ENCODE results near the gene PITPNM1.
A peak's percentile ranks its signal among the peaks of the same experiment; 100 is the strongest.
"Not testable (repeated sequence)": the region's sequence is repeated elsewhere in the genome, so short reads cannot be mapped to it uniquely, and the experiment has no call there.

Gene PITPNM1

DNA sequence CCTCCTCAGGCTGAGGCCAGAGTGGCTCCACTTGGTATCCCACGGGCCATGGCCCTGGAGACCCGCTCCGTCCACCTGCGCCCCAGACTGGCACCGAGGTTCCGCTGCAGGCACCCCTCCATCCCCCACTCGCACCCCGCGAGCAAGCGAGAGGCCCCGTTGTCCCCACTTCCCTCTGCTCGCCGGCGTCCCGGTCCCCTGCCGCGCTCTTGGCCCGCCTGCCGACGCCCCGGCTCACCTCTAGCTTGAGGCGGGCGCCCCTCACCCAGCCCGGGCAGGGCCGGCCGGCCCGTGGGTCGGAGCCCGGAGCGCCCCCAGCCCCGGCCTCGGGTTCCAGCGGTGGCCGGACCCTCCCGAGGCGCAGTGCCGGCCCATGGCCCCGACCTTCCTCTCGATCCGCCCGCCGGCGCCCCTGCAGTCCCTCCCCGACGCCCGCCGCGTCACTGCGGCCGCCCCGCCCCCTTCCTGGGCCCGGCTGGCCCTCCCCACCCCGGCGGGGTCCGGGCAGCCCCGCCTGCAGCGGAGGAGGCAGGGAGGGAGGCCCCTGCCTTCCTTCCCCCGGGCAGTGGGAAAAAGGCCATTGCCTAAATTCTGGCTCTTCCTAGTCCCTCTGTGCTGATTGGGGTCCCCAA lies at the start of gene PITPNM1:
Gene PITPNM1 (minus strand): TSS at position 414 of the 632 bp plus-strand sequence. CDS start 1,183 bp downstream, outside the sequence.
- Histone ChIP-seq H3K4me1 (ENCODE audit: control insufficient read depth, insufficient read depth, low read length) (peaks cover 45% of the 10 kb centered on the region), H3K9me3 (ENCODE audit: control insufficient read depth in 2 of 2, low read length in 2 of 2) (no peaks in the 10 kb centered on the region), H3K27ac (ENCODE audit: low read length) (peak within 1 kb of the TSS; percentile 76)

DNA sequence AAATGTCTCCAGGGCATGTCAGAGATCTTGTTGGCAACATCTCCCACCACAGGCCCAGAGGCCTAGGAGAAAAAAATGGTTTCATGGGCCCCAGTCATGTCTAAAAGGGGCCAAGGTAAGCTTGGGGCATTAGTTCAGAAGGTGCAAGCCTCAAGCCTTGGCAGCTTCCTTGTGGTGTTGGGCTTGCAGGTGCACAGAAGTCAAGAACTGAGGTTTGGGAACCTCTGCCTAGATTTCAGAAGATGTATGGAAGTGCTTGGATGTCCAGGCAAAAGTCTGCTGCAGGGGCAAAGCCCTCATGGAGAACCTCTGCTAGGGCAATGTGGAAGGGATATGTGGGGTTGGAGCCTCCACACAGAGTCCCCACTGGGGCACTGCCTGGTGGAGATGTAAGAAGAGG lies 46.5 kb upstream of the PITPNM1 start:
- not testable (repeated sequence) for H3K36me3 ChIP-seq (ENCODE audit: control insufficient read depth in 2 of 2, insufficient read depth in 2 of 2, low read length in 2 of 2); H3K9me3 ChIP-seq (ENCODE audit: control insufficient read depth in 2 of 2, low read length in 2 of 2); H3K27ac ChIP-seq (ENCODE audit: low read length); H3K4me1 ChIP-seq (ENCODE audit: control insufficient read depth, insufficient read depth, low read length); H3K27me3 ChIP-seq (ENCODE audit: control insufficient read depth in 1 of 2, insufficient read depth in 2 of 2, low read length in 2 of 2); H3K9ac ChIP-seq (ENCODE audit: low read length in 2 of 2); H3K4me3 ChIP-seq (ENCODE audit: low read length in 2 of 2)

More for the DNA sequence above, at the start of gene PITPNM1:
- Histone ChIP-seq H3K9ac (ENCODE audit: low read length in 2 of 2) (peak within 1 kb of the TSS; percentile 30 to 62), H3K4me3 (ENCODE audit: low read length in 2 of 2) (peak within 1 kb of the TSS; percentile 55 to 71), H3K27me3 (ENCODE audit: control insufficient read depth in 1 of 2, insufficient read depth in 2 of 2, low read length in 2 of 2) (peaks cover 7 to 29% of the 10 kb centered on the region in 2 donors), H3K36me3 (ENCODE audit: control insufficient read depth in 2 of 2, insufficient read depth in 2 of 2, low read length in 2 of 2) (no peaks in the 10 kb centered on the region)

DNA sequence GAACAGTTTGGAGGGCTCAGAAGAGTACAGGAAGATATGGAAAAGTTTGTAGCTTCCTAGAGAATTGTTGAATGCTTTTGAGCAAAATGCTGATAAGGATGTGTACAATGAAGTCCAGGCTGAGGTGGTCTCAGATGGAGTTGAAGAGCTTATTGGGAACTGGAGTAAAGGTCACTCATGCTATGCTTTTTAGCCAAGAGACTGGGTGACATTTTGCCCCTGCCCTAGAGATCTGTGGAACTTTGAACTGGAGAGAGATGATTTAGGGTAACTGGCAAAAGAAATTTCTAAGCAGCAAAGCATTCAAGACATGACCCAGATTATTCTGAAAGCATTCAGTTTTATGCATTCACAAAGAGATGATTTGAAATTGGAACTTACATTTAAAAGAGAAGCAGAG lies 46.0 kb upstream of the PITPNM1 start:
- no peaks in the 10 kb centered on the region for H3K27me3 ChIP-seq (ENCODE audit: control insufficient read depth in 1 of 2, insufficient read depth in 2 of 2, low read length in 2 of 2)
- no peak overlapping the region for H3K9ac ChIP-seq (ENCODE audit: low read length in 2 of 2)
- H3K27ac ChIP-seq (ENCODE audit: low read length), result no peak overlapping the region
- no peaks in the 10 kb centered on the region for H3K36me3 ChIP-seq (ENCODE audit: control insufficient read depth in 2 of 2, insufficient read depth in 2 of 2, low read length in 2 of 2)
- no peaks in the 10 kb centered on the region for H3K9me3 ChIP-seq (ENCODE audit: control insufficient read depth in 2 of 2, low read length in 2 of 2)
- no peaks in the 10 kb centered on the region for H3K4me1 ChIP-seq (ENCODE audit: control insufficient read depth, insufficient read depth, low read length)
- H3K4me3 ChIP-seq (ENCODE audit: low read length in 2 of 2), result no peak overlapping the region

DNA sequence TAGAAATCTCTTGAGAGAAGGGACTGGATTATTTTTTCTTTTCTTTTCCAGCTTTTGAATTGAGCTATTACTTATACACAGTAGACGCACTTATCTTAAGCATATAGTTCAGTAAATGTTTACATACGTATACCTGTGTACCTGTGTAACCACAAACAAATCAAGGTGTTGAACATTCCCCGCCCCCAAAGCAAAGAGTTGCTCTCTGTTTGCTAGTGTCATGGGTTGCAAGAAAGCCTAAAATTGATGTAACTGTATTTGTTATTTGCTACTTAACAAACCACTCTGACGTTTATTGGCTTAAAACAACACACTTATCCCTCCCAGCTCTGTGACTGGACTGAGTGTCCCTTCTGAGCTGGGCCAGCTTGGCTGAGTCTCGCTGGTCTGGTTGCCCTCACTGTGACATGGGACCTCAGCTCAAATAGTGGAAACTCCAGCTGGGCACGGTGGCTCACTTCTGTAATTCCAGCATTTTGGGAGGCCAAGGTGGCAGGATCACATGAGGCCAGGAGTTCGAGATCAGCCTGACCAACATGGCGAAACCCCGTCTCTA lies 43.5 kb upstream of the PITPNM1 start:
- Histone ChIP-seq H3K27ac (ENCODE audit: low read length) (no peak overlapping the region), H3K4me3 (ENCODE audit: low read length in 2 of 2) (no peak overlapping the region), H3K9ac (ENCODE audit: low read length in 2 of 2) (no peak overlapping the region), H3K4me1 (ENCODE audit: control insufficient read depth, insufficient read depth, low read length) (peaks cover 3% of the 10 kb centered on the region), H3K9me3 (ENCODE audit: control insufficient read depth in 2 of 2, low read length in 2 of 2) (no peaks in the 10 kb centered on the region), H3K27me3 (ENCODE audit: control insufficient read depth in 1 of 2, insufficient read depth in 2 of 2, low read length in 2 of 2) (no peaks in the 10 kb centered on the region), H3K36me3 (ENCODE audit: control insufficient read depth in 2 of 2, insufficient read depth in 2 of 2, low read length in 2 of 2) (no peaks in the 10 kb centered on the region)

DNA sequence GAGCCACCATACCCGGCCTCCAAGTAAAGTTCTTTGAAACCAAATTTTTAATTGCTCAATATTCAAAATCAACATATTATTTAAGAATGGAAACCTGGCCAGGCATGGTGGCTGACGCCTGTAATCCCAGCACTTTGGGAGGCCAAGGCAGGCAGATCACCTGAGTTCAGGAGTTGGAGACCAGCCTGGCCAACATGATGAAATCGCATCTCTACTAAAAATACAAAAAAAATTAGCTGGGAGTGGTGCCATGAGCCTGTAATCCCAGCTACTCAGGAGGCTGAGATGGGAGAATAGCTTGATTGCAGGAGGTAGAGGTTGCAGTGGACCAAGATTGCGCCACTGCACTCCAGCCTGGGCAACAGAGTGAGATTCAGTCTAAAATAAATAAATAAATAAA lies 42.9 kb upstream of the PITPNM1 start:
- not testable (repeated sequence) for H3K27ac ChIP-seq (ENCODE audit: low read length); H3K4me1 ChIP-seq (ENCODE audit: control insufficient read depth, insufficient read depth, low read length); H3K36me3 ChIP-seq (ENCODE audit: control insufficient read depth in 2 of 2, insufficient read depth in 2 of 2, low read length in 2 of 2); H3K27me3 ChIP-seq (ENCODE audit: control insufficient read depth in 1 of 2, insufficient read depth in 2 of 2, low read length in 2 of 2); H3K4me3 ChIP-seq (ENCODE audit: low read length in 2 of 2); H3K9ac ChIP-seq (ENCODE audit: low read length in 2 of 2); H3K9me3 ChIP-seq (ENCODE audit: control insufficient read depth in 2 of 2, low read length in 2 of 2)

DNA sequence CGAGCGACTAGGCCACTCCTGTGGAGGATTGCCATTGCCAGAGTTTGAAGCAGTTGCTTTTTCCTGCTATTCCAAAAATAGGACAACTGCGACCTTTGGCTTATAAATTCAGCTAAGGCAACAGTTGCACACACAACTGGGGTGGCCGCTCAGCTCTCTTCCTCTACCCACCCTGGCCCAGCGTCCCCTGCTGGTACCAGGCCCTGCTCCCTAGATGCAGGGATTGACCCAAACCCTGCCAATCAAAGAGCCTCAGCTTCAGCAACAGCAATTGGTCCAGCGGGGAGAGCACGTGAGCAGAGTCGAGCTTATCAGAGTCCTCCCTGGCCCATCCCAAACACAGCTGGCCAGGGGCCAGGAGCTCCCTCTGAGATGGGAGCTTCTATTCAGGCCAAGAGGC lies 40.1 kb upstream of the PITPNM1 start:
- Histone ChIP-seq H3K9me3 (ENCODE audit: control insufficient read depth in 2 of 2, low read length in 2 of 2) (no peaks in the 10 kb centered on the region), H3K9ac (ENCODE audit: low read length in 2 of 2) (no peak overlapping the region), H3K4me3 (ENCODE audit: low read length in 2 of 2) (no peak overlapping the region), H3K27me3 (ENCODE audit: control insufficient read depth in 1 of 2, insufficient read depth in 2 of 2, low read length in 2 of 2) (no peaks in the 10 kb centered on the region), H3K4me1 (ENCODE audit: control insufficient read depth, insufficient read depth, low read length) (peaks cover 3% of the 10 kb centered on the region), H3K27ac (ENCODE audit: low read length) (no peak overlapping the region), H3K36me3 (ENCODE audit: control insufficient read depth in 2 of 2, insufficient read depth in 2 of 2, low read length in 2 of 2) (no peaks in the 10 kb centered on the region)

DNA sequence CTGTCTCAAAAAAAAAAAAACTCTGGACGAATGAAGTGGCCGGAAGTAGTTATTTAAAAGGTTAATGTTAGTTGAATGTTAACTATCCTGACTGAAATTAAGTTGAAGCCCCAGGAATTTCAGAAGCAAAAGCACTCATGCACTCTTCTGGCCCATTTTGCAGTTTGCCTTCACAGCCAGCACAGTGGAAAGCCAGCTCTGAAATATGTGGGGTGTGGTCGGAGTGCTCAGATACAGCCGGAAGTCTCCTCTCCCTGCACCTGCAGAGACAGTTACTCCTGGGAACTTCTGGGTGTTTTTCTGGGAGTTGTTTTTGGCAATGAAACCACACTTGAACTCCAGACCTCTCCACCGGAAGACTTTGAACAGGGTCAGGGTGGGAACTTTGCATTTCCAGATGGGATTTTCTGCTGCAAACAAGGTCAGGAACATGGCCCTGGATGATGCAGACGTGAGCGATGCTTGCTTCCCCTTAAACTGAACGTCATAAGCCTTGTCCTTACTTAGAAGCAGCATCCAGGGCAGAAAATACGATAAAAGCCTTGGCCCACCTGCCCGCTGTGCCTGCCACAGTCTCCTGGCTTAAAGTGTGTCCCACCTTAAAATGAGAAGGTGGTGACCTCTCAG lies 39.6 kb upstream of the PITPNM1 start:
- Histone ChIP-seq H3K4me3 (ENCODE audit: low read length in 2 of 2) (no peak overlapping the region), H3K4me1 (ENCODE audit: control insufficient read depth, insufficient read depth, low read length) (peaks cover 3% of the 10 kb centered on the region), H3K27me3 (ENCODE audit: control insufficient read depth in 1 of 2, insufficient read depth in 2 of 2, low read length in 2 of 2) (no peaks in the 10 kb centered on the region), H3K9ac (ENCODE audit: low read length in 2 of 2) (no peak overlapping the region), H3K9me3 (ENCODE audit: control insufficient read depth in 2 of 2, low read length in 2 of 2) (no peaks in the 10 kb centered on the region), H3K27ac (ENCODE audit: low read length) (no peak overlapping the region), H3K36me3 (ENCODE audit: control insufficient read depth in 2 of 2, insufficient read depth in 2 of 2, low read length in 2 of 2) (no peaks in the 10 kb centered on the region)

DNA sequence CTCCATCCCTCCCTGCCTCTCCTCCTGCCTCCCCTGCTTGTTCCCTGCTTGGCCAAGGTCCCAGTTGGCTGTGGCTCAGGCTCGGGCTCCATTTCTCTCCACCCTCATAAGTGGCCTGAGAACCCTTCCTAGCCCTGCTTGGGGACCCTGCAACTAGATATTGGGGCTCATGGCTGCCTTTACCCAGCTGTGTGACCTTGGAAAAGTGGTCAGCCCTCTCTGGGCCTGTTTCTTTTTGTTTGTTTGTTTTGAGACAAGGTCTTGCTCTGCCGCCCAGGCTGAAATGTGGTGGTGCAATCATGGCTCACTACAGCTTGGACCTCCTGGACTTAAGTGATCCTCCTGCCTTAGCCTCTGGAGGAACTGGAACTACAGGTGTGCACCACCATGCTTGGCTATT lies 38.4 kb upstream of the PITPNM1 start:
- Histone ChIP-seq H3K9me3 (ENCODE audit: control insufficient read depth in 2 of 2, low read length in 2 of 2) (no peaks in the 10 kb centered on the region), H3K9ac (ENCODE audit: low read length in 2 of 2) (no peak overlapping the region), H3K4me3 (ENCODE audit: low read length in 2 of 2) (no peak overlapping the region), H3K4me1 (ENCODE audit: control insufficient read depth, insufficient read depth, low read length) (peaks cover 3% of the 10 kb centered on the region), H3K36me3 (ENCODE audit: control insufficient read depth in 2 of 2, insufficient read depth in 2 of 2, low read length in 2 of 2) (no peaks in the 10 kb centered on the region), H3K27me3 (ENCODE audit: control insufficient read depth in 1 of 2, insufficient read depth in 2 of 2, low read length in 2 of 2) (no peaks in the 10 kb centered on the region), H3K27ac (ENCODE audit: low read length) (no peak overlapping the region)

DNA sequence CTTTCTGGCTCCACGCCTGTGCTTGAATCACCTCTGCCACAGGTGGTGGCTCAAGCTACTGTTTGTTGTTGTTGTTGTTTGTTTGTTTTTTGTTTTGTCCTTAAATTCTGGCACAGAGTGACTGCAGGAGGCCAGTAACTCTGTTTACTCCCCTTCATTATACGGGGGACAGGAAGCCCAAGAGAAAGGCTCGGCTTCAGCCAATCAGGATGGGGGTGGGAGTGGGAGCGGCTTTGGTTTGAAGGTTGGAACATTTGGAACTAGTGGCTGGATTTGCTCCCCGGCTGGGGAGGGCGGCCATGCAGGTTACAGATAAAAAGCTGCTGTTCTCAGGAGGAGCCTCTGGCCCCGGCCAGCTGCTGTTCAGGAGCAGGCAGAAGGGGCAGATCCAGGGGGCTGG lies 37.8 kb upstream of the PITPNM1 start:
- Histone ChIP-seq H3K27ac (ENCODE audit: low read length) (no peak overlapping the region), H3K9ac (ENCODE audit: low read length in 2 of 2) (no peak overlapping the region), H3K9me3 (ENCODE audit: control insufficient read depth in 2 of 2, low read length in 2 of 2) (no peaks in the 10 kb centered on the region)

DNA sequence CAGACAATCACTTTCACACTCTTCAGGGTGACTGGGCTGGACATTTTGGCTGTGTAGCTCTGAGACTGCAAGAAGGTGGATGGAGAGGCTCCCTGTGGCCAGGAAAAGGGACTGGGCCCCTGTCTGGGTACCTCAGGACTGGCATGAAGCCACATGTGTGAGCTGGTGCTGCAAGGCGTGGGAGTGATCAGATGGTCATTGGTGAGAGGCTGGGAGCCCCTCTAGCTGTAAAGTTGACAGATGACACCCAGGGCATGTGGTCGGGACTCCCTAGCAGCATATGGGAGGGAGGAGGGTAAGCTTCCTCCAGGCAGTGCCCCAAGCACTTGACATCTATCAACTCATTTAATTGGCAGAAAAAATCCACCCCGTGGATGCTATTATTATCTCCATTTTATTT lies 37.0 kb upstream of the PITPNM1 start:
- Histone ChIP-seq H3K36me3 (ENCODE audit: control insufficient read depth in 2 of 2, insufficient read depth in 2 of 2, low read length in 2 of 2) (no peaks in the 10 kb centered on the region), H3K27ac (ENCODE audit: low read length) (no peak overlapping the region), H3K9me3 (ENCODE audit: control insufficient read depth in 2 of 2, low read length in 2 of 2) (no peaks in the 10 kb centered on the region), H3K9ac (ENCODE audit: low read length in 2 of 2) (no peak overlapping the region), H3K4me3 (ENCODE audit: low read length in 2 of 2) (no peak overlapping the region), H3K27me3 (ENCODE audit: control insufficient read depth in 1 of 2, insufficient read depth in 2 of 2, low read length in 2 of 2) (no peaks in the 10 kb centered on the region), H3K4me1 (ENCODE audit: control insufficient read depth, insufficient read depth, low read length) (peaks cover 3% of the 10 kb centered on the region)

More for the DNA sequence above, 37.8 kb upstream of the PITPNM1 start:
- H3K36me3 ChIP-seq (ENCODE audit: control insufficient read depth in 2 of 2, insufficient read depth in 2 of 2, low read length in 2 of 2), result no peaks in the 10 kb centered on the region
- H3K4me3 ChIP-seq (ENCODE audit: low read length in 2 of 2), result no peak overlapping the region
- H3K27me3 ChIP-seq (ENCODE audit: control insufficient read depth in 1 of 2, insufficient read depth in 2 of 2, low read length in 2 of 2), result no peaks in the 10 kb centered on the region
- peaks cover 3% of the 10 kb centered on the region for H3K4me1 ChIP-seq (ENCODE audit: control insufficient read depth, insufficient read depth, low read length)

DNA sequence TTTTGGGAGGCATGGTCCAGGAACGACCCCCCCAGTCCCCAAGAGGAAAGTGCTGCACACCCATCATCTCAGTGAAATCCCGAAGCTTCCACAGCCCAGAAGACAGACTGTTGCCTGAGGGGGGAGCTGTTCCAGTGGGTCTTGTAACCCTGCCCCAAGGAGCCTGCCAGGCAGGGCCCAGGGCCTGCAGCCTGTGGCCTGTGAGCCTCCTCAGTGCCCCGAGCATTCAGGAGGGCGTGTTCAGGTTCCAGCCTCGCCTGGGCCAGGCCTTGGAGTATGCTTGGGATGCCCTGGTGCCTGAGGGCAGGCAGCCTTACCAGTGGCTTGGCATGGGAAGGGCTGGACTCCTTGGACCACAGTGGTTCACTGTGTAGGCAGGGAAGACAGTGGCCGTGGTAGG lies 36.0 kb upstream of the PITPNM1 start:
- Histone ChIP-seq H3K9me3 (ENCODE audit: control insufficient read depth in 2 of 2, low read length in 2 of 2) (no peaks in the 10 kb centered on the region), H3K9ac (ENCODE audit: low read length in 2 of 2) (no peak overlapping the region), H3K36me3 (ENCODE audit: control insufficient read depth in 2 of 2, insufficient read depth in 2 of 2, low read length in 2 of 2) (no peaks in the 10 kb centered on the region), H3K27ac (ENCODE audit: low read length) (no peak overlapping the region), H3K4me3 (ENCODE audit: low read length in 2 of 2) (no peak overlapping the region), H3K27me3 (ENCODE audit: control insufficient read depth in 1 of 2, insufficient read depth in 2 of 2, low read length in 2 of 2) (no peaks in the 10 kb centered on the region), H3K4me1 (ENCODE audit: control insufficient read depth, insufficient read depth, low read length) (peaks cover 3% of the 10 kb centered on the region)

All from stomach smooth muscle (tissue), 2 donors.